ENCODE measurements around the gene EFCAB9. TPM values are rescaled to one million over a fixed set of nuclear protein-coding genes. Genes with fewer than 3 reads are reported as not detected.

Gene EFCAB9
- total and polyA plus RNA-seq, 7 donors = 0.08 TPM; not detected in 6

GRCh38 chr5:172172912-172173563 lies 20.9 kb upstream of the EFCAB9 start:
- DNase-seq = no peak
- H3K4me3 ChIP-seq = no peak overlapping the region
- H3K9me3 ChIP-seq = no peaks in the 10 kb centered on the region
- 69 to 74% (median 72%) methylated on average over 12 of the region's 12 CpGs for WGBS, 3 donors
- no peak for TF ChIP-seq CTCF (IDR thresholded peaks at IDR 0.05)
- peaks cover 32% of the 10 kb centered on the region for H3K4me1 ChIP-seq
- intact Hi-C loops (cut with DNase I) = no loop called here
- no peaks in the 10 kb centered on the region for H3K27me3 ChIP-seq (ENCODE audit: insufficient read depth in 3 of 3, low read length in 2 of 3)
- peak in 3 of 4 donors; percentile 66 to 84 (median 75) for ATAC-seq
- no peaks in the 10 kb centered on the region for H3K36me3 ChIP-seq (ENCODE audit: insufficient read depth in 1 of 2, low read depth in 1 of 2)
- H3K27ac ChIP-seq = peak overlapping the region; percentile 19

- peaks cover 26% of the 10 kb centered on the region for H3K4me1 ChIP-seq
- no peak for ATAC-seq
- H3K27ac ChIP-seq = peak overlapping the region; percentile 19
- H3K36me3 ChIP-seq (ENCODE audit: insufficient read depth in 1 of 2, low read depth in 1 of 2) = no peaks in the 10 kb centered on the region
- no peak overlapping the region for H3K4me3 ChIP-seq
- H3K27me3 ChIP-seq (ENCODE audit: insufficient read depth in 3 of 3, low read length in 2 of 3) = no peaks in the 10 kb centered on the region
- no peaks in the 10 kb centered on the region for H3K9me3 ChIP-seq
- no peak for TF ChIP-seq CTCF (IDR thresholded peaks at IDR 0.05)
- WGBS, 3 donors = 88 to 91% (median 88%) methylated on average over 12 of the region's 12 CpGs
- DNase-seq = no peak
- intact Hi-C loops (cut with DNase I) = no loop called here
These were observed 20.3 kb upstream of the EFCAB9 start for GRCh38 chr5:172173564-172174153.

DNA sequence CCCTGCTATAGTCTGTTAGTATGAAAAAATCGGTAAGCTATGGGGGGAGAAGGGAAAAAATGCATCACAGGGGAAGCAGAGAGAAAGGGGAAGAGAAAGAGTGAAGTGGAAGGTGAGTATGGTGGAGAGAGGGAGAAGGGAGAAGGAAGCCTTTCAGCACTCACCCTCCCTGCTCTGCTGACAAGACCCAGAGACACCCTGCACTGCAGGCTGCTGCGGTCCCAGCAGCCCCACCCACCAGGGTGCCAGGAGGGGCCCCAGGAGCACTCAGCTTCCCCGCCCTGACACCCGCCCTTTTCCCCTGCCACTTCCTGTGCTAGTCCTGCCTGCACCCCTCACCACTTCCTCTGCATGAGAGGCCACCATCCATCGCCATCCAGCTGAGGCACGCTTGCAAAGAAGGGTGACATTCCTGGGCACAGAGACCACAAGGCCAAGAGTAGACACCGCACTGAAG lies 18.7 kb upstream of the EFCAB9 start:
- no peaks in the 10 kb centered on the region for H3K9me3 ChIP-seq
- no peak for TF ChIP-seq CTCF (IDR thresholded peaks at IDR 0.05)
- no peak overlapping the region for H3K4me3 ChIP-seq
- no peaks in the 10 kb centered on the region for H3K27me3 ChIP-seq (ENCODE audit: insufficient read depth in 3 of 3, low read length in 2 of 3)
- no peaks in the 10 kb centered on the region for H3K36me3 ChIP-seq (ENCODE audit: insufficient read depth in 1 of 2, low read depth in 1 of 2)
- intact Hi-C loops (cut with DNase I) = no loop called here
- peak in 3 of 4 donors; percentile 7 to 33 (median 15) for ATAC-seq
- H3K4me1 ChIP-seq = peaks cover 11% of the 10 kb centered on the region
- H3K27ac ChIP-seq = no peak overlapping the region
- WGBS, 3 donors = 64 to 78% (median 74%) methylated on average over 7 of the region's 7 CpGs
- DNase-seq = peak; percentile 65 to 79

GRCh38 chr5:172177176-172177575 lies 16.8 kb upstream of the EFCAB9 start:
- no peak overlapping the region for H3K27ac ChIP-seq
- H3K36me3 ChIP-seq (ENCODE audit: insufficient read depth in 1 of 2, low read depth in 1 of 2) = no peaks in the 10 kb centered on the region
- 83 to 91% (median 89%) methylated on average over 7 of the region's 7 CpGs for WGBS, 3 donors
- DNase-seq (no peak), ATAC-seq (no peak)
- H3K9me3 ChIP-seq = no peaks in the 10 kb centered on the region
- intact Hi-C loops (cut with DNase I) = no loop called here
- no peak for TF ChIP-seq CTCF (IDR thresholded peaks at IDR 0.05)
- no peaks in the 10 kb centered on the region for H3K27me3 ChIP-seq (ENCODE audit: insufficient read depth in 3 of 3, low read length in 2 of 3)
- H3K4me1 ChIP-seq = peaks cover 4% of the 10 kb centered on the region
- no peak overlapping the region for H3K4me3 ChIP-seq
